HG02588 (cell line): ENCODE data around the gene ST8SIA1.
"Not testable (repeated sequence)": the region's sequence is repeated elsewhere in the genome, so short reads cannot be mapped to it uniquely, and the experiment has no call there.

Source experiments
- ATAC-seq: cut with Tn5 transposase; IDR thresholded peaks from one replicate; pipeline ENCODE4 v1.9.1; 2021; ENCODE audit warnings: mild to moderate bottlenecking, moderate library complexity; ENCODE audit not compliant: unreplicated experiment

ST8SIA1 gene

GRCh38 chr12:22188431-22188830 is 146.1 kb downstream of the ST8SIA1 start:
- ATAC-seq: no peak

- no peak for ATAC-seq
These were observed 153.8 kb downstream of the ST8SIA1 start for GRCh38 chr12:22180705-22181104.

GRCh38 chr12:22173177-22173576 is 161.3 kb downstream of the ST8SIA1 start:
- no peak for ATAC-seq

- no peak for ATAC-seq
These were observed 162.0 kb downstream of the ST8SIA1 start for GRCh38 chr12:22172501-22172900.

- no peak for ATAC-seq
These were observed 165.1 kb downstream of the ST8SIA1 start for GRCh38 chr12:22169376-22169775.

GRCh38 chr12:22164139-22164538 is 170.4 kb downstream of the ST8SIA1 start:
- ATAC-seq: no peak

- no peak for ATAC-seq
These were observed 170.9 kb downstream of the ST8SIA1 start for GRCh38 chr12:22163594-22163993.

GRCh38 chr12:22160396-22161003 is 174.0 kb downstream of the ST8SIA1 start:
- ATAC-seq: no peak

- not testable (repeated sequence) for ATAC-seq
These were observed 185.2 kb downstream of the ST8SIA1 start for GRCh38 chr12:22149286-22149685.

GRCh38 chr12:22146686-22147085 is 187.8 kb downstream of the ST8SIA1 start:
- ATAC-seq: not testable (repeated sequence)
